Dermis microvascular lymphatic vessel endothelial cell (primary cell): ENCODE measurements around the gene RXFP1. TPM values are rescaled to one million over a fixed set of nuclear protein-coding genes. Genes with fewer than 3 reads are reported as not detected.

Source experiments
- DNase-seq, 2 donors: peaks; one replicate each; pipeline versions ENCODE4 v3.0.0 to v3.0.0-alpha.2; 2010; ENCODE audit warnings: low read depth in 2 of 2
- total RNA-seq: library from RNA; depleted of rRNA; stranded (reverse); fragments of >200 nt; gene quantifications from 2 replicates; pipeline ENCODE4 v1.2.1, GENCODE V29; 2014

RXFP1 gene
- not detected in 2 replicates for total RNA-seq

GRCh38 chr4:158521484-158522088, at the start of gene RXFP1:
Gene RXFP1, plus strand, starts transcription at chr4:158521882. Its CDS starts 95 bp downstream, at chr4:158521977.
- no peak for DNase-seq

GRCh38 chr4:158481811-158482210, 39.9 kb upstream of the RXFP1 start:
- DNase-seq: no peak

- DNase-seq: no peak
Observed at GRCh38 chr4:158484173-158484885, 37.4 kb upstream of the RXFP1 start.

- no peak for DNase-seq
Observed at GRCh38 chr4:158490629-158491028, 31.1 kb upstream of the RXFP1 start.

- DNase-seq: no peak
Observed at GRCh38 chr4:158492391-158492790, 29.3 kb upstream of the RXFP1 start.

- DNase-seq: peak; percentile 12 to 49
Observed at GRCh38 chr4:158496030-158496741, 25.5 kb upstream of the RXFP1 start.

GRCh38 chr4:158500054-158500453, 21.6 kb upstream of the RXFP1 start:
- no peak for DNase-seq

- no peak for DNase-seq
Observed at GRCh38 chr4:158513256-158513655, 8.4 kb upstream of the RXFP1 start.

- DNase-seq: no peak
Observed at GRCh38 chr4:158519226-158519625, 2.5 kb upstream of the RXFP1 start.

- DNase-seq: no peak
Observed at GRCh38 chr4:158523990-158524535, 2.4 kb downstream of the RXFP1 start.

GRCh38 chr4:158527516-158527915, 5.8 kb downstream of the RXFP1 start:
- DNase-seq: no peak

- DNase-seq: no peak
Observed at GRCh38 chr4:158529505-158529904, 7.8 kb downstream of the RXFP1 start.

- DNase-seq: no peak
Observed at GRCh38 chr4:158530381-158530780, 8.7 kb downstream of the RXFP1 start.

GRCh38 chr4:158530898-158531297, 9.2 kb downstream of the RXFP1 start:
- no peak for DNase-seq

- no peak for DNase-seq
Observed at GRCh38 chr4:158532556-158533231, 11.0 kb downstream of the RXFP1 start.

- DNase-seq: no peak
Observed at GRCh38 chr4:158534727-158535126, 13.0 kb downstream of the RXFP1 start.

- DNase-seq: peak in 1 of 2 donors; percentile 3
Observed at GRCh38 chr4:158535130-158535614, 13.5 kb downstream of the RXFP1 start.

GRCh38 chr4:158536833-158537232, 15.2 kb downstream of the RXFP1 start:
- no peak for DNase-seq

- no peak for DNase-seq
Observed at GRCh38 chr4:158538176-158538575, 16.5 kb downstream of the RXFP1 start.

- no peak for DNase-seq
Observed at GRCh38 chr4:158538911-158539310, 17.2 kb downstream of the RXFP1 start.

GRCh38 chr4:158540125-158540907, 18.6 kb downstream of the RXFP1 start:
- no peak for DNase-seq
